AG10803 (cell line): ENCODE measurements around the gene GMEB1.
"Not testable (repeated sequence)": the region's sequence is repeated elsewhere in the genome, so short reads cannot be mapped to it uniquely, and the experiment has no call there.

ENCODE experiments used
- DNase-seq: peaks from one replicate; pipeline ENCODE4 v3.0.0; 2010; ENCODE audit warnings: low read depth
- H3K4me3 ChIP-seq: 2 replicates; pipeline ENCODE4 v1.5.1; 2011; ENCODE audit warnings: mild to moderate bottlenecking, low read length, control low read depth
- CTCF ChIP-seq: conservative IDR thresholded peaks from 2 replicates; pipeline ENCODE4 v1.5.1; 2011; ENCODE audit warnings: mild to moderate bottlenecking, low read length, control low read depth, inconsistent platforms

Gene GMEB1

GRCh38 chr1:28644494-28644893 is 24.1 kb upstream of the GMEB1 start:
- H3K4me3 ChIP-seq = peak overlapping the region; percentile 6; the same call in 1 of the 2 replicates
- TF ChIP-seq CTCF = no peak
- no peak for DNase-seq

GRCh38 chr1:28645406-28645805 is 23.2 kb upstream of the GMEB1 start:
- not testable (repeated sequence) for DNase-seq, H3K4me3 ChIP-seq

- DNase-seq = peak; percentile 38
- H3K4me3 ChIP-seq = no peak overlapping the region
- TF ChIP-seq CTCF = no peak
Measured at GRCh38 chr1:28646040-28646439, 22.5 kb upstream of the GMEB1 start.

- peak overlapping the region; percentile 63 for H3K4me3 ChIP-seq
- DNase-seq = peak; percentile 94
- TF ChIP-seq CTCF = no peak
Measured at GRCh38 chr1:28648008-28648473, 20.5 kb upstream of the GMEB1 start.

- DNase-seq = peak; percentile 97
- peak within 1 kb of the TSS; percentile 63 for H3K4me3 ChIP-seq
- TF ChIP-seq CTCF = no peak
Measured at GRCh38 chr1:28648474-28649198, 19.9 kb upstream of the GMEB1 start, which contains the start of gene RNU11. TSS of gene RNU11 (plus strand) at chr1:28648600.

GRCh38 chr1:28653063-28653462 is 15.5 kb upstream of the GMEB1 start:
- H3K4me3 ChIP-seq, DNase-seq: not testable (repeated sequence)

GRCh38 chr1:28653870-28654269 is 14.7 kb upstream of the GMEB1 start:
- peak; percentile 37 for DNase-seq
- peak; percentile 44 for TF ChIP-seq CTCF
- not testable (repeated sequence) for H3K4me3 ChIP-seq

GRCh38 chr1:28655448-28656311 is 12.9 kb upstream of the GMEB1 start:
- DNase-seq, H3K4me3 ChIP-seq: not testable (repeated sequence)
